Activated CD4-positive, alpha-beta T cell treated with anti-CD3 and anti-CD28 coated beads, Interleukin-2, amount 50 U/mL, for 1 hour (primary cell): ENCODE results near the gene PSD.

Experiments used
- DNase-seq: peaks from one replicate; pipeline ENCODE4 v3.0.0-alpha.2; 2020

The PSD gene

GRCh38 chr10:102419269-102420180, 940 bp upstream of the PSD start:
- peak; percentile 67 for DNase-seq

- DNase-seq = no peak
Observed at GRCh38 chr10:102416695-102417094, 1.9 kb downstream of the PSD start.

GRCh38 chr10:102416283-102416682, 2.3 kb downstream of the PSD start:
- DNase-seq = no peak

- no peak for DNase-seq
Observed at GRCh38 chr10:102414749-102415148, 3.8 kb downstream of the PSD start.

GRCh38 chr10:102413806-102414561, 4.6 kb downstream of the PSD start:
- no peak for DNase-seq

- DNase-seq = no peak
Observed at GRCh38 chr10:102413053-102413705, 5.4 kb downstream of the PSD start.

- DNase-seq = no peak
Observed at GRCh38 chr10:102412293-102412692, 6.3 kb downstream of the PSD start.

GRCh38 chr10:102411341-102412255, 7.0 kb downstream of the PSD start:
- no peak for DNase-seq

- DNase-seq = peak; percentile 55
Observed at GRCh38 chr10:102410429-102411073, 8.0 kb downstream of the PSD start.

- no peak for DNase-seq
Observed at GRCh38 chr10:102409604-102410428, 8.8 kb downstream of the PSD start.

- peak; percentile 72 for DNase-seq
Observed at GRCh38 chr10:102408728-102409603, 9.6 kb downstream of the PSD start.

- DNase-seq = peak; percentile 16
Observed at GRCh38 chr10:102408131-102408727, 10.4 kb downstream of the PSD start.

GRCh38 chr10:102407425-102408130, 11.0 kb downstream of the PSD start:
- no peak for DNase-seq

- no peak for DNase-seq
Observed at GRCh38 chr10:102406815-102407214, 11.8 kb downstream of the PSD start.

GRCh38 chr10:102405632-102406031, 13.0 kb downstream of the PSD start:
- no peak for DNase-seq

GRCh38 chr10:102405108-102405571, 13.4 kb downstream of the PSD start:
- DNase-seq = no peak

GRCh38 chr10:102404361-102405107, 14.1 kb downstream of the PSD start:
- no peak for DNase-seq

- DNase-seq = no peak
Observed at GRCh38 chr10:102403115-102403514, 15.5 kb downstream of the PSD start.
